GM19351 (cell line): Measurements from ENCODE around the gene TDG.
A peak's percentile ranks its signal among the peaks of the same experiment; 100 is the strongest.

Experiments
- ATAC-seq: cut with Tn5 transposase; IDR thresholded peaks from one replicate; pipeline ENCODE4 v1.9.1; 2021; ENCODE audit warnings: mild to moderate bottlenecking, moderate library complexity; ENCODE audit not compliant: unreplicated experiment

Gene TDG

DNA sequence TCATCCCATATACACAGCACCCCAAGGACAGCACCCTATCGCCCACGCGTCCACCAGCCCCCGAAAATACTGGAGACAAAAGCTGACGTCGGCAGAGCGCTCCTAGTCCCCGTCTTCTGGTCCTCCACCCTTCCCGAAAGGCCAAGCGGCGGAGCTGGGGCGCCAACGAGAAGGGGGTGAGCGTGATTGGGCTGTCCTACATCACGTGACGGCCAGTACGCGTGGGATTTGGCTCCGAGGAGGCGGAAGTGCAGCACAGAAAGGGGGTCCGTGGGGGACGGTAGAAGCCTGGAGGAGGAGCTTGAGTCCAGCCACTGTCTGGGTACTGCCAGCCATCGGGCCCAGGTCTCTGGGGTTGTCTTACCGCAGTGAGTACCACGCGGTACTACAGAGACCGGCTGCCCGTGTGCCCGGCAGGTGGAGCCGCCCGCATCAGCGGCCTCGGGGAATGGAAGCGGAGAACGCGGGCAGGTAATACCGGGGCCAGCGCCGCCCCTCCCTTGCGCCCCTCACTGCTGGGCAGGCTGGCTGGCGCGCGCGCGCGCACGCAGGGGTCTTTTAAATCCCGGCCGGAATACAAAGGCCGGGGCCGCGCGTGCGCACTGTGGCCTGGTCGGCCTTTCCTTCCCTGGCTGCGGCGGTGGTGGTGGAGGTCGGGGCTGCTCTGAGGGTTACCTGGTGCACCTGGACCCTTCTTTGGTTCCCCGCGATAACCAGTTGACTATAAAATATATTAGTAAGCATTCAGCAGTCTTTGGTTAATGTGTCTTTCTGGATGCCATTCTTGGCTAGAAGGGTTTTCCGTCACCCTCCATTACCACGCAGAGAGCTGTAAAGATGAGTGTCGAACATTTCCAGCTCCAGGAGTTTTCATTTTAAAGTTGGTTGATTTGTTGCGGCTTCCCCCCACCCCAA, at the start of gene TDG:
TDG (plus strand) TSS at position 283 of the 915 bp plus-strand sequence; CDS start at position 449, 166 bp downstream.
- ATAC-seq, result peak; percentile 92

DNA sequence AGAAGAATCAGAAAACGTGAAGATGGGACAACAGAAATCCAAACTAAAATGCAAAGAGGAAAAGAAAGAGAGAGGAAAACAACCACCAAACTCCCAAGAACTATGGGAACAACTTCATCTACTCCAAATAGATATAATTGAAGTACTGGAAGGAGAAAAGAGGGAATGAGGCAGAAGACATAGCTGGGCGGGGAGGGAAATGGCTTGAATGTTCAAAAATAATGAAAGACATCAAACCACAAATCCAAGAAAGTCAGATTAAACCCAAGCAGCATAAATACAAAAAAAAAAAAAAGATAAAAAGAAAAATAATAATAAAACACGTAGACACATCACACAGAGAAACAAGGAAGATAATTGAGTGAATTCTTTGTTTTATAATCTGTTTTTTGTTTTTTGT, 47.8 kb upstream of the TDG start:
- no peak for ATAC-seq

DNA sequence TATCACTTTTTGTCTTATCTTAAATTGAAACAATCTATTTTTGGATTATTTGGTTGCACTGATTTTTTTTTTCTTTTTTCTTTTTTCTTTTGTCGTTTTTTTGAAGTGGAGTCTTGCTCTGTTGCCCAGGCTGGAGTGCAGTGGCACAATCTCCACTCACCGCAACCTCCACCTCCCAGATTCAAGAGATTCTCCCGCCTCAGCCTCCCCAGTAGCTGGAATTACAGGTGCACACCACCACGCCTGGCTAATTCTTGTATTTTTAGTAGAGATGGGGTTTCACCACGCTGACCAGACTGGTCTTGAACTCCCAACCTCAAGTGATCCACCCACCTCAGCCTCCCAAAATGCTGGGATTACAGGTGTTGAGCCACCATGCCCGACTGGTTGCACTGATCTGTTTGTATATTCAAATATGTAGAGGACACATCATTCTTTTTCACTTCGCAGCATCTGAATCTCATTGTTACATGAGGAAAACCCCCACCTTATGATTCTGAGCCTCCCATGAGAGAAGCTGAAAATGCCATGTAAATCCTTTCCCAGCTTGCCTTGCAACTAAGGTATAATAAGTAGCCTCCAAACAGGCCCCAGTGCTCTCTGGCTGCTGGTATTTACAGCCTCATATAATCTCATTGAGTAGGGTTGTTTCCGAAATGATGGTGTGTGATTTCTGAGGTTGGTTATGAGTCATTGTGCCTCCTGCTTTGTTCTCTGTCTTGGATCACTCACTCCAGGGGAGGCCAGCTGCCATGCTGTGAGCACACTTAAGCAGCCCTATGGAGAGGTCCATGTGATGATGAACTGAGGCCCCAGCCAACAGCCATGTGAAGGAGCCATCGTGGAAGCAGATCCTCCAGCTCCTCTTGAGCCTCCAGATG, 40.7 kb upstream of the TDG start:
- peak; percentile 49 for ATAC-seq

DNA sequence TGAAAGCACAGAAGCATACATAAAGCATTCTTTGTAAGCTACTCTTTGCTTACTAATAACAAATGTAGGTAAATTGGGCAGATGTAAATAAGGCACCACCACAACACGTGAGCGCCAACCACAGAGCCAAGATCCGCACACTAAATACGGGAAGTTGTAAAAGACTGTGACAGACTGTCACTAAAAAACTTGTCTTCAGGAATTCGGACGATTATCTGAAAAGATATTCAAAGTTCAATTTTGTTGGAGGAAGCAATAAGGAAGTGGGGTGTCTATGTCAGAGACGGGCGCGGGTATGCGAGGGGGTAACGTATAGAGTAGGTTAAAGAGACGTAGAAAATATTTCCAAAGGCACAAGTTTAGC, 37.0 kb upstream of the TDG start:
- ATAC-seq, result no peak

DNA sequence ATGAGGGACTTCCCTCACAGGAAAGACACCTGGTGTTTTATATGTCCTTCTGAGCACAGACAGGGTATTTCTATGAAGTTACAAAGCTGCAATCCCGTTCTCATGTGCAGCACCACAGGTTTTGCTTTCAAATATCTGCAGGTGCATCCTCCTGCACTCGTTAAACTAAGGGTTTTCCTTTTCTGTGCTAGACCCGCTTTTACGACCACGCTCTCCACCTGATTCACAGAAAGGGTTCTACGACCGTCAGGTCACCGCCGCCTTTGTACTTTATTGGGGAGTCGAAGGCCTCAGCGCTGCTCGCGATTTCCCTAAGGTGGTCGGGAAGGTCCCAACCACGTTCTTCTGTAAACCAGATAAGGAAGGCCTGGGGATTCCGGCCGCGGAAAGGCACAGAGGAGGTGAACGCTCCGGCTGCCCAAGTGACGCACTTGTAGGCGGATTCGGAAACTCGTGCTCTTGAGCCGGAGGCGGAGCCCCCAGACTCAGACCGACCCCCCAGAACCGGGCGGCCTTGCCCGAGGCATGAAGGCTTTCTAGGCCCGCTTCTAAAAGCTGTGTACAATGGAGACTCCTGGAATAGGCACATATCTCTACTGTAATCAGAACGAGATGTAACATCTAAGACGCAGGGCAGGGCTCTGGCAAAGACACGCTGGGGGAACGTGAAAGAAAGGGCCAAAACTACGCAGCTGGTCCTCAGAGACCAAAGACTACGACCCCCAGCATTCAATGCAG, 36.5 kb upstream of the TDG start:
- ATAC-seq, result peak; percentile 29

DNA sequence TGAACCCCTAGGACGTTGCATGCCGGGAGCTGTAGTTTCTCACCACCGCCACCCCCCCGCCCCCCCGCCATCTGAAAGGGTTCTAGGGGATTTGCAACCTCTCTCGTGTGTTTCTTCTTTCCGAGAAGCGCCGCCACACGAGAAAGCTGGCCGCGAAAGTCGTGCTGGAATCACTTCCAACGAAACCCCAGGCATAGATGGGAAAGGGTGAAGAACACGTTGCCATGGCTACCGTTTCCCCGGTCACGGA, 36.0 kb upstream of the TDG start:
- ATAC-seq, result no peak

DNA sequence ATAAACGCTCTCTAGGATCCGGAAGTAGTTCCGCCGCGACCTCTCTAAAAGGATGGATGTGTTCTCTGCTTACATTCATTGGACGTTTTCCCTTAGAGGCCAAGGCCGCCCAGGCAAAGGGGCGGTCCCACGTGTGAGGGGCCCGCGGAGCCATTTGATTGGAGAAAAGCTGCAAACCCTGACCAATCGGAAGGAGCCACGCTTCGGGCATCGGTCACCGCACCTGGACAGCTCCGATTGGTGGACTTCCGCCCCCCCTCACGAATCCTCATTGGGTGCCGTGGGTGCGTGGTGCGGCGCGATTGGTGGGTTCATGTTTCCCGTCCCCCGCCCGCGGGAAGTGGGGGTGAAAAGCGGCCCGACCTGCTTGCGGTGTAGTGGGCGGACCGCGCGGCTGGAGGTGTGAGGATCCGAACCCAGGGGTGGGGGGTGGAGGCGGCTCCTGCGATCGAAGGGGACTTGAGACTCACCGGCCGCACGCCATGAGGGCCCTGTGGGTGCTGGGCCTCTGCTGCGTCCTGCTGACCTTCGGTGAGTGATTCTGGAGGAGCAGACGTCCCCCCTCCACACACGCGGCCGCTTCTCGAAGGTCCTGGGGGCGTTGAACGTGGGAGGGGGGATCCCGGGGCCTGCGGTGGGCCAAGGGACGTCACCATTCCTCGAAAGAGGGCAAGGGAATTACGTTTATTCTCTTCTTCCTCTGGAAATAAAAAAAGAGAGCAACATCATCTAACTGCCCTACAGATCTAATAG, 35.5 kb upstream of the TDG start, which contains the start of gene HSP90B1:
HSP90B1 (plus strand) TSS at position 377 of the 753 bp plus-strand sequence; CDS start at position 483, 106 bp downstream.
- ATAC-seq, result peak; percentile 55

DNA sequence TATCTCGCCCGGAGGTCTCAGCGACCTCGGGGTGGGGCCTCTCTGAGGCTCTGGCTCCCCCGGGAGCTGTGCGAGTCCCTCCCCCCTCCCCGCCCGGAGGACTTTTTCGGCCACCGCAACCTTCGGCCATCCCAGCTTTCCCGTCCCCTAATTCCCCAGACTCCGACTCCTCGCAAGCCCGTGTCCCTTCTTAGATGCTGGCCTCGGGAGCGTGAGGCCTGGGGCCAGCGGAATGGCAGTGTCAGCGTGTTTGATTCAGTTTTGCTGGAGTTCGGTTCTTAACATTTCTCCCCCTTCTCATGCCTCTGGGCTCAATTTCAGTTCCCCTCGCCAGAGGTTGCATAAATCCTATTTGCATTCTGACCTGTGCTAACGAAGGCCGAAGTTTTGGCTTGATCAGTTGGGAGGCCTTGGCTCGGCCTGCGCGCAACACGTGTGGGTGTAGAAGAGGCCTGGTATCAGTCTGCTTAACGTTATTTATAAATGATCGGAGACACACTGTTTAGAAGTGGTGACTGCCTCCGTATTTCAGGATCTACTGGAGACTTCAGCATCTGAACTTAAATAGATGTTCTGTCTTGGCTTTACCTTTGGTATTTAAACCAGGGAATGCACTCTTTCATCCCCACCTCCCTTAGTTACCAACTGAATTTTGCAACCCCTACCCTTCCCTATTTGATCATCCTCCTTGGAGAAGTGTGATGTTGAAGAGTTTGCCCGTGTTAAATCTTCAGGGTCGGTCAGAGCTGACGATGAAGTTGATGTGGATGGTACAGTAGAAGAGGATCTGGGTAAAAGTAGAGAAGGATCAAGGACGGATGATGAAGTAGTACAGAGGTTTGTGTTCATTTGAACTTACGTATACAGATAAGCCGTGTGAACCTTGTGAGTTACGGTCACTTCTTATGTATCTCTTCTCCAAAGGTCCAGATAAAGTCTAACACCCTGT, 34.6 kb upstream of the TDG start:
- no peak for ATAC-seq

DNA sequence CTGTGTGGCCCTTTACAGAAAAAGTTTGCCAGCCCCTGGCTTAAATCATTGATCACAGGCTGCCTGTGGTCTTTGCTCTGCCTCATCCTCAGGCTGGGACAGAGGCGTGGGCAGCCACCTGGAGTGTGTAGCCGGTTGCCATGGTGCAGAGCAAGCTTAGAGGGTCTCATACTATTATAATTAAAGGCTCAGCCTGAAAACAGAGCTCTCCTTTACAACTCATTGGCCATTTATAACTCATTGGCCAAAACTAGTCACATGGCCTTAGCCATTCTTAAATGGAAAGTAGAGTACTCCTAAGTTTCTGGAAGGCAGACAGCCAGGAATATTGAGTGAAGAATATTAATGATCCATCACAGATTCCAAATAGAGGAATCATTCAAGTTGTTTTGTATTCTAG, 32.4 kb upstream of the TDG start:
- no peak for ATAC-seq

DNA sequence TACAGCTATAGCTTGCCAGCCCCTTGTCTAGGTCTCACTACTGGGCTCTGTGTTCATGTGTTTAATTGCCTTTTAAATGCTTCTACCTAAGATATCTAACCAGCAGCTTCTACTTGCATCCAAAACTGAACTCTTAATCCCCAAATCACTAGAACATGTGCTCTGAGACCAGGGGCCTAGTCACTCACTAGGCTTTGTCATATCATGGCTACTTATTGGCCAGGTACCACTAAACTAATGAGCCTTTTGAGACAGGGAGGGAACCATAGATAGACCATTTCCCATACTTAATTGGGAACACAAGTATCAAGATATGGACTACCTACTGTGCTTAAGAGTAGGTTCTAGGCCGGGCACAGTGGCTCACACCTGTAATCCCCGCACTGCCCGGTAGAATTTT, 29.0 kb upstream of the TDG start:
- no peak for ATAC-seq

DNA sequence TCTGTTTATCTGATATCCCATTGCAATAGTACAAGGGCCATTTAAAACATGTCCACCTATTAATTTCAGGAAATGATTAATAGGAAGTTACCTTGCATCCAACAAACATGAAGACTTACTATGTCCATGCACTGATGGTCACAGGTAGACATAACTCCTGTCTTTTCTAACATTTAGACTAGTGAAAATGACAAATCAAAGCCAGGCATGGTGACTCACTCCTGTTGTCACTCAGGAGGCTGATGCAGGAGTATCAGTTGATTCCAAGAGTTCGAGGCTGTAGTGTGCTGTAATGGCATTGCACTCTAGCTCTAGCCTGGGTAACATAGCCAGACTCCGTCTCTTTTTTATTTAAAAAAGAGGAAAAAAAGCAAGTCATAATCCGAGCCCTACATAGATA, 20.7 kb upstream of the TDG start:
- ATAC-seq, result no peak

DNA sequence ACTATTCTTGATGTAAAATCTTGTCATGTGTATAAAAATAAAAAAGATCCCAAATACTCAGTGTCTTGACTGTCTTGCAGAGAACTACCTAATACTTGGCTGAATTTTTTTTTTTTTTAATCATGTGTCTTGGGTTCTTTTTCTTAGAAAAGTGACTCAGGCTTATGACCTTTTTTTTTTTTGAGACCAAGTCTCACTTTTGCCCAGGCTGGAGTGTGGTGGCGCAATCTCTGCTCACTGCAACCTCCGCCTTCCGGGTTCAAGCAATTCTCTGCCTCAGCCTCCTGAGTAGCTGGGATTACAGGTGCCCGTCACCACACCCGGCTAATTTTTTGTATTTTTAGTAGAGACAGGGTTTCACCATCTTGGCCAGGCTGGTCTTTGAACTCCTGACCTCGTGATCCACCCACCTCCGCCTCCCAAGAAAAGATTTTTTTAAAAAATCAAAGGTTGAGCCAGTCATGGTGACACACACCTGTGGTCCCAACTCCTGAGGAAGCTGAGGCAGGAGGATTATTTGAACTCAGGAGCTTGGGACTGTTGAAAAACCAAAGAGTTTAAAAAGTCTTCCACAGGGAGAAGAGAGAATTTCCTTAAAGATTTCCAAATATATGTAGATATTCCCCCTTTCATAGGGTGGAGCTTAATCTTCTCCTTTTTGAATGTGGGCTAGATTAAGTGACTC, 17.7 kb upstream of the TDG start:
- ATAC-seq, result no peak

DNA sequence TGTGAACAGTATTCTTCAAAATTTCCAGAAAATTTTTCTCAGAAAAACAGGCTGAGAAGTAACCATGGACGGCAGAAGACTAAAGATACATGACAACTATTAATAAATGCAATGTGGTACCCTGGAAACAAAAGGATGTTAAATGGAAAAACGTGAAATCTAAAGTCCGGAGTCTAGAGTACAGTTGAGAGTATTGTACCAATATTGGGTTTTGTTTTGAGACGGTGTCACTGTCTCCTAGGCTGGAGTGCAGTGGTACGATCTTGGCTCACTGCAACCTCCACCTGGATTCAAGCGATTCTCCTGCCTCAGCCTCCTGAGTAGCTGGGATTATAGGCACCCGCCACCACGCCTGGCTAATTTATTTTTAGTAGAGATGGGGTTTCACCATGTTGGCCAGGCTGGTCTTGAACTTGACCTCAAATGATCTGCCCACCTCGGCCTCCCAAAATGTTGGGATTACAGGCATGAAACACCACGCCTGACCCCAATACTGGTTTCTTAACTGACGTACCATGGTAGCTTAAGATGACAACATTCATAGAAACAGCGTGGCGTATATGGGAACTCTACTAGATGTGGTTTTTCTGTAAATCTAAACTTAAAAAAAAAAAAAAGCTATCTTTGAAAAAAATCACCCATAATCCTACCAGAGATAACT, 16.8 kb upstream of the TDG start:
- no peak for ATAC-seq

DNA sequence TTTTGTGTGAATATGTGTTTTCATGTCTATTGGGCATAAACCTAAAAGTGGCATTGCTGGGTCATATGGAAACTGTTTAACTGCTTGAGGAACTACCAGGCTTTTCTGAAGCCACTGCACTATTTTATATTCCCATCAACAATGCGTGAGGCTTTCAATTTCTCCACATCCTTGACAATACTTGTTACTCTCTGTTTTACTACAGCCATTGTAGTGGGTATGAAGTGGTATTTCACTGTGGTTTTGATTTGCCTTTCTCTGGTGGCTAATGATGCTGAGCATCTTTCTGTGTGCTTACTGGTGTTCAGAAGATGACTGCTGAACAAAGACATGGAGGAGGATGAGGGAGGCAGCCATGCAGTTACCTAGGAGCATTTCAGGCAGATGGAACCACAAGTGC, 13.2 kb upstream of the TDG start:
- ATAC-seq, result no peak

DNA sequence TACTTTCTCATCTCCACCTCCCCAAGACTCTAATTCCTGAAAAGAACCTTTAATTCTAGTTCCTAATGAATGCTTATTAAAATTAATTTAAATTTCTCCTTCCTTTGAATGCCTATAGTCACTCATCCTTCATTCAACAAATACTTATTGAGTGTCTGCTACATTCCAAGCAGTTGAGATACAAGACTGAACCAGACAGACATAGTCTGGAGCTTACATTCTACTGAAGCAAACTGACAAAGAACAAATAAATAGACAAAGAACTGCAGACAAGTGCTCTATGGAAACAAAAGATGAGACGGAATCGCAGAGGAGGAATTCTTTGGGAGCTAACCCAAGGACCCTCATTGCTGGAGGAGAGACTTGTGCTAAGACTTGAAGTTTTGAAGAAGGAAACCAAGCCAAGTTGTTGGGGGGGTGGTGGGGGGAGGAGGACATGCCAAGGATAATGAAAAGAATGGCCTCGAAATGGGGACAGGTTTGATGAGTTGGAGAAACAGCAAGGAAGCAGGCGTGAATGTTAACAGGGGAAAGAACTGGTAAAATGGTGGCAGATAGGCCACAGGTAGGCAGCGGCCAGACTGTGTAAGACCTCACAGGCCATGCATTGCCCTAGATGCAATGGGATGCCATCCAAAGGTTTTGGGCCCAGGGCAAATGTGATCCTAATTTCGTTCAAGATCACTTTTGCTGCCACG, 9.7 kb upstream of the TDG start:
- no peak for ATAC-seq

DNA sequence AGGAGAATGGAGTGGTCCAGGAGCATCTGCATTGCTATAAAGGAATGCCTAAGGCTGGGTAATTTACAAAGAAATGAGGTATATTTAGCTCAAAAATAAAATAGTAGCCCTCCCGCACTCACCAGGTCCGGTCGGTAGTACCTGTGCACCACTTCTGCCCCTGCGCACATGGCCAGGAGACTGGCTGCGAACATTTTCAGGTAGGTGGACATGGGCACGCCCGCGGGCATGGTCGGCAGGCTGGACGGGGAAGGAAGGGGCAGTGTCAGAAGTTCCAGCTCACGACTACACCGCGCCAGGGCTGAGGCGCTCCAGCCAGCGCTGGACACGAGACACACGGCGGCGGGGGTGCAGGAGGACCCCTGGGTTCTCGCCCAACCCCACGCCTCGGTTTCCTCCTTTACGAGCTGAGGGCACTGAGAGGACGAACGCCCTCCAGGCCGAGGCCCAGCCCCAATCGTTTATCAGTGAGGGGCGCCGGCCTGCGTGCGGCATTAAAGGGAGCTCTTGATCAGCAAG, 9.1 kb upstream of the TDG start:
- ATAC-seq, result peak; percentile 17

DNA sequence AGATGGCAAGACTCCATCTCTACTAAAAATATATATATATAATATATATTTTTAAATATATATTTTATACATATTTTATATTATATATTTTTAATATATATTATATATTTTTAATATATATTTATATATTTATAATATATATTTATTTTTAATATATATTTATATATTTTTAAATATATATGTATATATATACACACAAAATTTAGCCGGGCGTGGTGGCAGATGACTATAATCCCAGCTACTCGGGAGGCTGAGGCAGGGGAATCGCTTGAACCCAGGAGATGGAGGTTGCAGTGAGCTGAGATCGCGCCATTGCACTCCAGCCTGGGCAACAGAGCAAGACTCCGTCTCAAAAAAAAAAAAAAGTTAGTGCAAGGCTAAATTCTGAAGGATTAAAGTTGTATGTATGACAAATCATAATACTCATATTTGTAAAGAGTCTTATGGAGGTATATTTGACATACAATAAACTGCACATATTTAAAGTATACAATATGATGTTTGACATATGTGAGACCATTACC, 7.7 kb upstream of the TDG start:
- ATAC-seq, result no peak
